Spleen (tissue), 7 donors: ENCODE data around the gene FADS1.

Experiments used
- POLR2AphosphoS5 ChIP-seq, 3 donors: sonication (generic); formaldehyde crosslinking; IDR thresholded peaks; one replicate each; pipeline ENCODE4 v1.5.1; 2017; ENCODE audit warnings: antibody characterized with exemption in 3 of 3
- TF ChIP-seq, protein P1 (sequence below), 11 experiments: fragments of 200-600 bp in 7 of 11; fragments of 450-650 bp in 4 of 11; sonication (generic) in 4 of 11; IDR thresholded peaks in 8 of 11; conservative IDR thresholded peaks in 3 of 11; 1 replicate in 7 of 11; 2 replicates in 4 of 11; pipeline versions ENCODE4 v1.4.0 to v1.8.0; 2016 to 2021; ENCODE audit warnings: antibody characterized with exemption in 11 of 11, inconsistent platforms in 4 of 11, mild to moderate bottlenecking in 1 of 11
- donor health status: DM: no; HTN: no; CAD: no; lungs with moderate emphysema.
- donor health status: DM: no; HTN: no; CAD: no.
- donor health status: DM: no; HTN: no; CAD: no.

- TF ChIP-seq, protein P1, sequence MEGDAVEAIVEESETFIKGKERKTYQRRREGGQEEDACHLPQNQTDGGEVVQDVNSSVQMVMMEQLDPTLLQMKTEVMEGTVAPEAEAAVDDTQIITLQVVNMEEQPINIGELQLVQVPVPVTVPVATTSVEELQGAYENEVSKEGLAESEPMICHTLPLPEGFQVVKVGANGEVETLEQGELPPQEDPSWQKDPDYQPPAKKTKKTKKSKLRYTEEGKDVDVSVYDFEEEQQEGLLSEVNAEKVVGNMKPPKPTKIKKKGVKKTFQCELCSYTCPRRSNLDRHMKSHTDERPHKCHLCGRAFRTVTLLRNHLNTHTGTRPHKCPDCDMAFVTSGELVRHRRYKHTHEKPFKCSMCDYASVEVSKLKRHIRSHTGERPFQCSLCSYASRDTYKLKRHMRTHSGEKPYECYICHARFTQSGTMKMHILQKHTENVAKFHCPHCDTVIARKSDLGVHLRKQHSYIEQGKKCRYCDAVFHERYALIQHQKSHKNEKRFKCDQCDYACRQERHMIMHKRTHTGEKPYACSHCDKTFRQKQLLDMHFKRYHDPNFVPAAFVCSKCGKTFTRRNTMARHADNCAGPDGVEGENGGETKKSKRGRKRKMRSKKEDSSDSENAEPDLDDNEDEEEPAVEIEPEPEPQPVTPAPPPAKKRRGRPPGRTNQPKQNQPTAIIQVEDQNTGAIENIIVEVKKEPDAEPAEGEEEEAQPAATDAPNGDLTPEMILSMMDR (IDR thresholded peaks at IDR 0.05 in 8 of 11, conservative IDR thresholded peaks at IDR 0.05 in 3 of 11), result no peak
- TF ChIP-seq POLR2AphosphoS5 (IDR thresholded peaks at IDR 0.05), result no peak
Measured at GRCh38 chr11:61836193-61836592, 19.4 kb upstream of the FADS1 start.
